Fibroblast of gingiva (primary cell): ENCODE measurements around the gene EPHX1.
A peak's percentile ranks its signal among the peaks of the same experiment; 100 is the strongest.
"Not testable (repeated sequence)": the region's sequence is repeated elsewhere in the genome, so short reads cannot be mapped to it uniquely, and the experiment has no call there.

Experiments used
- DNase-seq: peaks from one replicate; pipeline ENCODE4 v3.0.0-alpha.2; 2011; ENCODE audit warnings: low read depth

EPHX1 gene

GRCh38 chr1:225816643-225817538 lies 7.0 kb downstream of the EPHX1 start:
- peak; percentile 36 for DNase-seq

GRCh38 chr1:225817611-225818061 lies 7.7 kb downstream of the EPHX1 start:
- peak; percentile 97 for DNase-seq

- no peak for DNase-seq
Observed at GRCh38 chr1:225818229-225818628, 8.3 kb downstream of the EPHX1 start.

GRCh38 chr1:225819346-225820192 lies 9.6 kb downstream of the EPHX1 start:
- DNase-seq: no peak

GRCh38 chr1:225820522-225821120 lies 10.7 kb downstream of the EPHX1 start:
- peak; percentile 50 for DNase-seq

GRCh38 chr1:225822655-225823403 lies 12.9 kb downstream of the EPHX1 start:
- DNase-seq: no peak

- DNase-seq: no peak
Observed at GRCh38 chr1:225823811-225824261, 13.9 kb downstream of the EPHX1 start.

- no peak for DNase-seq
Observed at GRCh38 chr1:225824533-225824941, 14.6 kb downstream of the EPHX1 start.

GRCh38 chr1:225825078-225825477 lies 15.2 kb downstream of the EPHX1 start:
- DNase-seq: no peak

GRCh38 chr1:225825607-225826007 lies 15.7 kb downstream of the EPHX1 start:
- DNase-seq: no peak

GRCh38 chr1:225827076-225827475 lies 17.2 kb downstream of the EPHX1 start:
- DNase-seq: no peak

GRCh38 chr1:225828706-225829345 lies 18.9 kb downstream of the EPHX1 start:
- no peak for DNase-seq

- DNase-seq: no peak
Observed at GRCh38 chr1:225830841-225831240, 20.9 kb downstream of the EPHX1 start.

- DNase-seq: peak; percentile 98
Observed at GRCh38 chr1:225834417-225835329, 24.7 kb downstream of the EPHX1 start.

GRCh38 chr1:225835856-225836255 lies 25.9 kb downstream of the EPHX1 start:
- DNase-seq: peak; percentile 79

GRCh38 chr1:225836296-225836695 lies 26.4 kb downstream of the EPHX1 start:
- DNase-seq: not testable (repeated sequence)

GRCh38 chr1:225838793-225839192 lies 28.9 kb downstream of the EPHX1 start:
- DNase-seq: no peak

- no peak for DNase-seq
Observed at GRCh38 chr1:225840223-225840610, 30.3 kb downstream of the EPHX1 start.

GRCh38 chr1:225840713-225841112 lies 30.8 kb downstream of the EPHX1 start:
- DNase-seq: no peak

- DNase-seq: no peak
Observed at GRCh38 chr1:225842074-225842473, 32.1 kb downstream of the EPHX1 start.
